ENCODE measurements around the gene AGPS. TPM values are rescaled to one million over a fixed set of nuclear protein-coding genes. Genes with fewer than 3 reads are reported as not detected.

AGPS gene
- polyA plus RNA-seq, 1 of the 3 experiments (the other 2 are of a cell fraction), result 10.9 TPM

- H4K20me1 ChIP-seq (ENCODE audit: insufficient read depth), result no peaks in the 10 kb centered on the region
- TF ChIP-seq EP300 (IDR thresholded peaks at IDR 0.05; ENCODE audit: borderline replicate concordance in 1 of 2, low read depth in 1 of 2, low read length in 1 of 2) (0 out of 4 replicates have a peak, but pooled peaks of 1 of the 2 experiments have one; percentile 19), RAD21 (IDR thresholded peaks at IDR 0.05; ENCODE audit: low read length) (no peak), JUND (IDR thresholded peaks at IDR 0.05) (no peak), GATA2 (CRISPR knock-in tag; IDR thresholded peaks at IDR 0.05) (no peak; the same call in 1 of the 2 replicates), PBX3 (IDR thresholded peaks at IDR 0.05) (no peak), SIN3A (IDR thresholded peaks at IDR 0.05; ENCODE audit: borderline replicate concordance, low read depth, low read length) (no peak), FOXM1 (IDR thresholded peaks at IDR 0.05; ENCODE audit: low read depth) (no peak), POLR2AphosphoS5 (IDR thresholded peaks at IDR 0.05; ENCODE audit: low read depth, low read length) (no peak), RXRA (IDR thresholded peaks at IDR 0.05; ENCODE audit: borderline replicate concordance, low read depth) (no peak), USF2 (IDR thresholded peaks at IDR 0.05; ENCODE audit: borderline replicate concordance, low read depth, low read length) (no peak), MEF2A (IDR thresholded peaks at IDR 0.05; ENCODE audit: borderline replicate concordance, low read depth) (no peak), ELF1 (IDR thresholded peaks at IDR 0.05) (no peak), TAF1 (IDR thresholded peaks at IDR 0.05; ENCODE audit: borderline replicate concordance, low read depth, low read length) (0 out of 2 replicates have a peak, but pooled peaks have one; percentile 0), NFIC (IDR thresholded peaks at IDR 0.05; ENCODE audit: borderline replicate concordance) (no peak), GABPA (IDR thresholded peaks at IDR 0.05; ENCODE audit: low read depth) (no peak), EZH2phosphoT487 (IDR thresholded peaks at IDR 0.05; ENCODE audit: borderline replicate concordance, low read depth) (no peak), YY1 (IDR thresholded peaks at IDR 0.05; ENCODE audit: low read depth) (no peak), TCF12 (IDR thresholded peaks at IDR 0.05) (no peak), NRF1 (IDR thresholded peaks at IDR 0.05; ENCODE audit: low read depth, low read length) (no peak), RCOR1 (IDR thresholded peaks at IDR 0.05; ENCODE audit: low read length) (no peak), MXI1 (IDR thresholded peaks at IDR 0.05; ENCODE audit: low read depth, low read length) (no peak), CHD2 (IDR thresholded peaks at IDR 0.05; ENCODE audit: low read length, partially characterized antibody) (peak; percentile 6), FOXJ3 (CRISPR knock-in tag; IDR thresholded peaks at IDR 0.05) (no peak)
- TF ChIP-seq, protein P1, sequence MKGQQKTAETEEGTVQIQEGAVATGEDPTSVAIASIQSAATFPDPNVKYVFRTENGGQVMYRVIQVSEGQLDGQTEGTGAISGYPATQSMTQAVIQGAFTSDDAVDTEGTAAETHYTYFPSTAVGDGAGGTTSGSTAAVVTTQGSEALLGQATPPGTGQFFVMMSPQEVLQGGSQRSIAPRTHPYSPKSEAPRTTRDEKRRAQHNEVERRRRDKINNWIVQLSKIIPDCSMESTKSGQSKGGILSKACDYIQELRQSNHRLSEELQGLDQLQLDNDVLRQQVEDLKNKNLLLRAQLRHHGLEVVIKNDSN (IDR thresholded peaks at IDR 0.05; ENCODE audit: borderline replicate concordance, low read depth), result no peak
- TF ChIP-seq, protein P2, sequence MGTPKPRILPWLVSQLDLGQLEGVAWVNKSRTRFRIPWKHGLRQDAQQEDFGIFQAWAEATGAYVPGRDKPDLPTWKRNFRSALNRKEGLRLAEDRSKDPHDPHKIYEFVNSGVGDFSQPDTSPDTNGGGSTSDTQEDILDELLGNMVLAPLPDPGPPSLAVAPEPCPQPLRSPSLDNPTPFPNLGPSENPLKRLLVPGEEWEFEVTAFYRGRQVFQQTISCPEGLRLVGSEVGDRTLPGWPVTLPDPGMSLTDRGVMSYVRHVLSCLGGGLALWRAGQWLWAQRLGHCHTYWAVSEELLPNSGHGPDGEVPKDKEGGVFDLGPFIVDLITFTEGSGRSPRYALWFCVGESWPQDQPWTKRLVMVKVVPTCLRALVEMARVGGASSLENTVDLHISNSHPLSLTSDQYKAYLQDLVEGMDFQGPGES (IDR thresholded peaks at IDR 0.05; ENCODE audit: low read depth, low read length), result no peak
- TF ChIP-seq, protein P3, sequence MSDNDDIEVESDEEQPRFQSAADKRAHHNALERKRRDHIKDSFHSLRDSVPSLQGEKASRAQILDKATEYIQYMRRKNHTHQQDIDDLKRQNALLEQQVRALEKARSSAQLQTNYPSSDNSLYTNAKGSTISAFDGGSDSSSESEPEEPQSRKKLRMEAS (IDR thresholded peaks at IDR 0.05; ENCODE audit: low read depth), result no peak
- TF ChIP-seq, protein P4, sequence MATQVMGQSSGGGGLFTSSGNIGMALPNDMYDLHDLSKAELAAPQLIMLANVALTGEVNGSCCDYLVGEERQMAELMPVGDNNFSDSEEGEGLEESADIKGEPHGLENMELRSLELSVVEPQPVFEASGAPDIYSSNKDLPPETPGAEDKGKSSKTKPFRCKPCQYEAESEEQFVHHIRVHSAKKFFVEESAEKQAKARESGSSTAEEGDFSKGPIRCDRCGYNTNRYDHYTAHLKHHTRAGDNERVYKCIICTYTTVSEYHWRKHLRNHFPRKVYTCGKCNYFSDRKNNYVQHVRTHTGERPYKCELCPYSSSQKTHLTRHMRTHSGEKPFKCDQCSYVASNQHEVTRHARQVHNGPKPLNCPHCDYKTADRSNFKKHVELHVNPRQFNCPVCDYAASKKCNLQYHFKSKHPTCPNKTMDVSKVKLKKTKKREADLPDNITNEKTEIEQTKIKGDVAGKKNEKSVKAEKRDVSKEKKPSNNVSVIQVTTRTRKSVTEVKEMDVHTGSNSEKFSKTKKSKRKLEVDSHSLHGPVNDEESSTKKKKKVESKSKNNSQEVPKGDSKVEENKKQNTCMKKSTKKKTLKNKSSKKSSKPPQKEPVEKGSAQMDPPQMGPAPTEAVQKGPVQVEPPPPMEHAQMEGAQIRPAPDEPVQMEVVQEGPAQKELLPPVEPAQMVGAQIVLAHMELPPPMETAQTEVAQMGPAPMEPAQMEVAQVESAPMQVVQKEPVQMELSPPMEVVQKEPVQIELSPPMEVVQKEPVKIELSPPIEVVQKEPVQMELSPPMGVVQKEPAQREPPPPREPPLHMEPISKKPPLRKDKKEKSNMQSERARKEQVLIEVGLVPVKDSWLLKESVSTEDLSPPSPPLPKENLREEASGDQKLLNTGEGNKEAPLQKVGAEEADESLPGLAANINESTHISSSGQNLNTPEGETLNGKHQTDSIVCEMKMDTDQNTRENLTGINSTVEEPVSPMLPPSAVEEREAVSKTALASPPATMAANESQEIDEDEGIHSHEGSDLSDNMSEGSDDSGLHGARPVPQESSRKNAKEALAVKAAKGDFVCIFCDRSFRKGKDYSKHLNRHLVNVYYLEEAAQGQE (IDR thresholded peaks at IDR 0.05; ENCODE audit: low read depth, low read length), result no peak
- peak overlapping the region; percentile 80 for H3K4me2 ChIP-seq
- H3K4me3 ChIP-seq (ENCODE audit: low read depth in 2 of 2, low read length in 1 of 2), result peak overlapping the region in 1 of 2 experiments; percentile 93; a peak in 2 of 4 replicates
- no peaks in the 10 kb centered on the region for H3K36me3 ChIP-seq (replicated peaks in 1 of 2; ENCODE audit: control insufficient read depth in 1 of 2, insufficient read depth in 2 of 2, low read length in 1 of 2)
- H2AFZ ChIP-seq (ENCODE audit: low read depth), result no peak overlapping the region
- no peaks in the 10 kb centered on the region for H3K79me2 ChIP-seq (ENCODE audit: insufficient read depth)
- H3K9me2 ChIP-seq, result no peaks in the 10 kb centered on the region
- no peaks in the 10 kb centered on the region for H3F3A ChIP-seq (replicated peaks; ENCODE audit: insufficient read depth)
- no peaks in the 10 kb centered on the region for H3K9me3 ChIP-seq
- H3K27me3 ChIP-seq (ENCODE audit: insufficient read depth), result no peaks in the 10 kb centered on the region
- peak overlapping the region; percentile 91 for H3K9ac ChIP-seq
- peak overlapping the region in 1 of 2 experiments; percentile 100; a peak in 3 of 4 replicates for H3K27ac ChIP-seq (ENCODE audit: low read depth in 2 of 2, low read length in 1 of 2)
- WGBS (ENCODE audit: low lambda C conversion rate), result 35% methylated on average over 4 of the region's 13 CpGs
- peak; percentile 64 for DNase-seq
- ChIA-PET POLR2A (interaction anchor here (0.7 to 1.4 kb wide), 3 partner anchors 21 to 66 kb away, joined by 3 to 4 read pairs (median 4); no protein-coding TSS in a partner anchor), CTCF (interaction anchor here (0.6 to 1.8 kb wide), 3 partner anchors 48 to 62 kb away, joined by 3 to 9 read pairs (median 4); no protein-coding TSS in a partner anchor)
- peaks cover 0 to 25% of the 10 kb centered on the region in 2 experiments; a peak in 2 of 4 replicates for H3K4me1 ChIP-seq (ENCODE audit: control insufficient read depth in 1 of 2, insufficient read depth in 2 of 2, low read depth in 1 of 2, low read length in 1 of 2)
Observed at GRCh38 chr2:177551989-177552421, 159.4 kb downstream of the AGPS start.

All from SK-N-SH (cell line).